Smooth muscle cell (in vitro differentiated cells): Measurements from ENCODE around the gene SLC16A3. TPM values are rescaled to one million over a fixed set of nuclear protein-coding genes. Genes with fewer than 3 reads are reported as not detected.

Source experiments
- DNase-seq: peaks from one replicate; lab custom pipeline; 2025; ENCODE audit not compliant: unreplicated experiment; lab: John Stamatoyannopoulos, UW
- H2AFZ ChIP-seq: fragments of 200-600 bp; sonication (generic); 2 replicates; pipeline ENCODE4 v1.6.0; 2016; ENCODE audit warnings: antibody characterized with exemption, low read depth, mild to moderate bottlenecking
- H3F3A ChIP-seq: fragments of 200-600 bp; sonication (generic); 2 replicates; pipeline ENCODE4 v1.6.0; 2017; ENCODE audit warnings: antibody characterized with exemption, low read depth
- H3K27ac ChIP-seq: fragments of 200-600 bp; sonication (generic); 2 replicates; pipeline ENCODE4 v1.5.1; 2016; ENCODE audit warnings: low read depth, mild to moderate bottlenecking
- H3K27me3 ChIP-seq: fragments of 200-600 bp; sonication (generic); 2 replicates; pipeline ENCODE4 v1.6.1; 2016; ENCODE audit warnings: low read depth, mild to moderate bottlenecking
- H3K36me3 ChIP-seq: fragments of 200-600 bp; sonication (generic); 2 replicates; pipeline ENCODE4 v1.5.1; 2016; ENCODE audit warnings: low read depth
- H3K4me1 ChIP-seq: fragments of 200-600 bp; sonication (generic); 2 replicates; pipeline ENCODE4 v1.5.1; 2016; ENCODE audit warnings: low read depth
- H3K4me2 ChIP-seq: fragments of 200-600 bp; sonication (generic); 2 replicates; pipeline ENCODE4 v1.6.0; 2016; ENCODE audit warnings: mild to moderate bottlenecking
- H3K4me3 ChIP-seq: fragments of 200-600 bp; sonication (generic); 2 replicates; pipeline ENCODE4 v1.5.1; 2016; ENCODE audit warnings: mild to moderate bottlenecking
- H3K79me2 ChIP-seq: fragments of 200-600 bp; sonication (generic); 2 replicates; pipeline ENCODE4 v1.6.0; 2016; ENCODE audit warnings: low read depth, mild to moderate bottlenecking
- H3K9ac ChIP-seq: fragments of 200-600 bp; sonication (generic); 2 replicates; pipeline ENCODE4 v1.6.0; 2016; ENCODE audit warnings: low read depth
- H3K9me3 ChIP-seq: fragments of 200-600 bp; sonication (generic); replicated peaks from 2 replicates; pipeline ENCODE4 v1.5.1; 2016; ENCODE audit warnings: low read depth
- H4K20me1 ChIP-seq: fragments of 200-600 bp; sonication (generic); 2 replicates; pipeline ENCODE4 v1.6.0; 2016; ENCODE audit warnings: low read depth
- CTCF ChIP-seq: fragments of 200-600 bp; sonication (generic); IDR thresholded peaks from 2 replicates; pipeline ENCODE4 v1.5.1; 2017; ENCODE audit warnings: borderline replicate concordance, mild to moderate bottlenecking, antibody characterized with exemption; ENCODE audit not compliant: insufficient read depth, poor library complexity, severe bottlenecking
- WGBS: methylation state at CpG from one replicate; pipeline ENCODE4 v1.1.7; 2016; ENCODE audit warnings: low lambda C conversion rate; 5-methylcytosine and 5-hydroxymethylcytosine counted together
- polyA plus RNA-seq: library from polyadenylated mRNA; unstranded; fragments of >200 nt; fragmentation: Nextera tagmentation; extraction: Ambion mirVana; gene quantifications from 2 replicates; pipeline ENCODE4 v1.2.1, GENCODE V29; 2016
- total RNA-seq: library from RNA; depleted of rRNA; stranded (reverse); fragments of >200 nt; gene quantifications from 2 replicates; pipeline ENCODE4 v1.2.3, GENCODE V29; 2014

SLC16A3 gene
- total and polyA plus RNA-seq, 2 experiments from 2014 or later = 83.3 to 180 TPM

- Histone ChIP-seq H3K27me3 (no peaks in the 10 kb centered on the region), H3K4me1 (no peaks in the 10 kb centered on the region), H3K27ac (no peak overlapping the region), H4K20me1 (no peaks in the 10 kb centered on the region), H3K4me2 (no peak overlapping the region), H3K79me2 (no peaks in the 10 kb centered on the region), H3F3A (no peaks in the 10 kb centered on the region), H2AFZ (no peak overlapping the region), H3K4me3 (no peak overlapping the region), H3K9ac (no peak overlapping the region), H3K9me3 (no peaks in the 10 kb centered on the region), H3K36me3 (no peaks in the 10 kb centered on the region)
- 87% methylated on average over 31 of the region's 31 CpGs for WGBS
- no peak for TF ChIP-seq CTCF
- DNase-seq = no peak
These were observed 47.9 kb upstream of the SLC16A3 start for GRCh38 chr17:82180776-82181528.

GRCh38 chr17:82184761-82185160, 44.1 kb upstream of the SLC16A3 start:
- Histone ChIP-seq H3F3A (no peaks in the 10 kb centered on the region), H2AFZ (no peak overlapping the region), H3K9ac (no peak overlapping the region), H3K4me3 (no peak overlapping the region), H3K36me3 (no peaks in the 10 kb centered on the region), H3K4me2 (no peak overlapping the region), H3K4me1 (no peaks in the 10 kb centered on the region), H4K20me1 (no peaks in the 10 kb centered on the region), H3K9me3 (no peaks in the 10 kb centered on the region), H3K79me2 (no peaks in the 10 kb centered on the region), H3K27ac (no peak overlapping the region), H3K27me3 (no peaks in the 10 kb centered on the region)
- DNase-seq = no peak
- WGBS = 97% methylated on average over 5 of the region's 5 CpGs
- TF ChIP-seq CTCF = no peak

- Histone ChIP-seq H2AFZ (no peak overlapping the region), H3K79me2 (no peaks in the 10 kb centered on the region), H3K27me3 (no peaks in the 10 kb centered on the region), H3K9me3 (no peaks in the 10 kb centered on the region), H3K4me3 (no peak overlapping the region), H3K4me2 (no peak overlapping the region), H3K36me3 (no peaks in the 10 kb centered on the region), H4K20me1 (no peaks in the 10 kb centered on the region), H3K4me1 (no peaks in the 10 kb centered on the region), H3K27ac (no peak overlapping the region), H3K9ac (no peak overlapping the region), H3F3A (no peaks in the 10 kb centered on the region)
- no peak for TF ChIP-seq CTCF
- no peak for DNase-seq
- WGBS = 96% methylated on average over 15 of the region's 15 CpGs
These were observed 42.6 kb upstream of the SLC16A3 start for GRCh38 chr17:82186221-82186620.

GRCh38 chr17:82187500-82187899, 41.3 kb upstream of the SLC16A3 start:
- no peak overlapping the region for H3K4me3 ChIP-seq
- no peaks in the 10 kb centered on the region for H4K20me1 ChIP-seq
- no peak overlapping the region for H2AFZ ChIP-seq
- 98% methylated on average over 7 of the region's 23 CpGs for WGBS
- H3K4me2 ChIP-seq = no peak overlapping the region
- TF ChIP-seq CTCF = no peak
- no peak overlapping the region for H3K9ac ChIP-seq
- no peaks in the 10 kb centered on the region for H3K79me2 ChIP-seq
- no peaks in the 10 kb centered on the region for H3K27me3 ChIP-seq
- DNase-seq = no peak
- no peak overlapping the region for H3K27ac ChIP-seq
- H3K9me3 ChIP-seq = no peaks in the 10 kb centered on the region
- H3K4me1 ChIP-seq = no peaks in the 10 kb centered on the region
- no peaks in the 10 kb centered on the region for H3K36me3 ChIP-seq
- H3F3A ChIP-seq = no peaks in the 10 kb centered on the region
